ENCODE data around the gene TPX2. TPM values are rescaled to one million over a fixed set of nuclear protein-coding genes. Genes with fewer than 3 reads are reported as not detected.

Gene TPX2
- polyA plus RNA-seq, 1 donor, result 71.2 TPM

GRCh38 chr20:31760519-31761240, 21.6 kb downstream of the TPX2 start:
- no peak for DNase-seq

DNA sequence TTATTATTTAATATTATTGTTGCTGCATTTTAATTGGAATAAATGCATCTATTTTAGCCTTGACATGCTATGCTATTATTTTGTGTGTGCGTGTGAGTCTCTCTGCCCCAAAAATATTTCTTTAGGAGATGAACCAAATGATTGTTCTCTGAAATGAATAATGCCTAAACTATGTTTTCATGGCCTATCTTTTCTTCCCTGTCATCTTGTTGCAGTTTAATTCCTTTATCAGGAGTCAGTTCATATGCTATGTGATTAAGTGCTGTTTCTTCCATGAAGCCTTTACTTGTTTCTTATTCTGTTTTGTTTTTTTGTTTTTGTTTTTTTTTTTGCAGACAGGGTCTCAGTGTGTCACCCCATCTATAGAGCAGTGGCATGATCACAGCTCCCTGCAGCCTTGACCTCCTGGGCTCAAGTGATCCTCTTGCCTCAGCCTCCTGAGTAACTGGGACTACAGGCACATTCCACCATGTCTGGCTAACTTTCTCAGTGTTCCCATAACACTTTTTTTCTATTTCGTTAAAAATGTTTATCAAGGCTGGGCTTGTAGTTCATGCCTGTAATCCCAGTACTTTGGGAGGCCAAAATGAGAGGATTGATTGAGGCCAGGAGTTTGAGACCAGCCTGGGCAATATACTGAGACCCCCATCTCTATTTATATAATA, 25.7 kb downstream of the TPX2 start:
- no peak for DNase-seq

GRCh38 chr20:31767805-31768204, 28.7 kb downstream of the TPX2 start:
- DNase-seq, result no peak

GRCh38 chr20:31769681-31770080, 30.6 kb downstream of the TPX2 start:
- no peak for DNase-seq

- DNase-seq, result no peak
Observed at GRCh38 chr20:31770243-31770642, 31.2 kb downstream of the TPX2 start.

GRCh38 chr20:31774408-31774807, 35.3 kb downstream of the TPX2 start:
- DNase-seq, result no peak

DNA sequence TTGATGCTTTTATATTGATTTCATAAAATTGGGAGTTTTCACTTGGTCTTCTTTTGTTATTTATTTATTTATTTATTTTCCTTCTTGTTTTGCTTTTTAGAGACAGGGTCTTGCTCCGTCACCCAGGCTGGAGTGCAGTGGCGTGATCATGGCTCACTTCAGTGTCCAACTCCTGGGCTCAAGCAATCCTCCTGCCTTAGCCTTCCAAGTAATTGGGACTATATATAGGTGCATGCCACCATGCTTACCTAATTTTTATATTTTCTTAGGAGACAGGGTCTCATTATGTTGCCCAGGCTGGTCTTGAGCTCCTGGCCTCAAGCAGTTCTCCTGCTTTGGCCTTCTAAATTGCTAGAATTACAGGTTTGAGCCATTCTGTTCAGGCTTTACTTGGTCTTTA, 41.7 kb downstream of the TPX2 start:
- DNase-seq, result no peak

DNA sequence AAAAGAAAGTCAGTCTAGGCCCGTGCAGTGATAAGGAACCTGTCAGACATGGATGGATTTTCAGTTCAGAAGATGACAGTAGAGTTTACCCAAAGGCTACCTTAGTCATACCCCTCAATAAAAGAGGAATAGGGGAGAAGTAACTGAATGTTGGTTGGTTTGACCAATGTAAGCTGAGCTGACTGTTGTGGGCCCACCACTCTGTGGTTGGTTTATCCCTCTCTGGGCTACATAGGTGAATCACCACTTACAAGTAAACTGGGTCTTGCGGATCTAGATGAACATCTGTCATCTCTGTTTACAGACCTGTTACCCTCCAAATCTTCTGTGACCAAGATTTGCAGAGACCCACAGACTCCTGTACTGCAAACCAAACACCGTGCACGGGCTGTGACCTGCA, 42.9 kb downstream of the TPX2 start:
- DNase-seq, result no peak

GRCh38 chr20:31784354-31785044, 45.4 kb downstream of the TPX2 start:
- no peak for DNase-seq

- DNase-seq, result no peak
Observed at GRCh38 chr20:31785089-31785488, 46.0 kb downstream of the TPX2 start.

DNA sequence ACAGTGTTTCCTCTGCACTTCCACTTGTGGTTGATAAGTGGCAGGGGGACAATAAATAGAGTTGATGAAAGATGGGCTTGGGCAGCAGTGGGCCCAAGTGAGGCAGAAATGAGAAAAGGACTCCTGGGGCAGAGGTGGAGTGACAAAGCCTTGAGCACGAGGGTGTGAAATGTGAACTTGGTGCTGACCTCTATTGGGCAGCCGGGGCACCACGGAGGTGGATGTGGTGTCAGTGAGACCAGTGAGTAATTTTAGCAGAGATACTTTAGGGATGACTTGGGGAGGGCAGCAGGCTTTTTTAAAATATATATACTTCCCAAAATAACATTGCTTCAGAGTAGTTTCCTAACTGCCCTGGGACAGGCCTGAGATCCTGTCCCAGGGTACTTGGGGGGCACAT, 49.5 kb downstream of the TPX2 start:
- DNase-seq, result no peak

DNA sequence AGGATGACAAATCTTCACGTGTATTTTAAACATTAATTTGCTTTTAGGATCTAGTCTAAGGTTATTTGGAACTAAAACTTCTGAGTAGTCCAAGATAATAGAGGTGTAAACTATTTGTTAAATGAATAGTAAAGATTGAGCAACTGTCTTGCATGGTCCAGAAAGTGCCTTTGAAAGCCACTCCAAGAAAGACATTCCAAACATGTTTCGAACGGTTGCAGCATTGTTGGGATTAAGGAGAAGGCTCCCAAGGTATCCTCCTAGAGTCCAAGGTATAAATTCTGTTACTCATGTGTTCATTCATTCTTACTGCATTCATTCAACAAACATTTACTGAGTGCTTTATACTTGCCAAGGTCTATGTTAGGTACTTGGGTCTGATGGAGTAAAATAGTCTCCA, 51.3 kb downstream of the TPX2 start:
- no peak for DNase-seq

- no peak for DNase-seq
Observed at GRCh38 chr20:31797364-31797763, 58.3 kb downstream of the TPX2 start.

DNA sequence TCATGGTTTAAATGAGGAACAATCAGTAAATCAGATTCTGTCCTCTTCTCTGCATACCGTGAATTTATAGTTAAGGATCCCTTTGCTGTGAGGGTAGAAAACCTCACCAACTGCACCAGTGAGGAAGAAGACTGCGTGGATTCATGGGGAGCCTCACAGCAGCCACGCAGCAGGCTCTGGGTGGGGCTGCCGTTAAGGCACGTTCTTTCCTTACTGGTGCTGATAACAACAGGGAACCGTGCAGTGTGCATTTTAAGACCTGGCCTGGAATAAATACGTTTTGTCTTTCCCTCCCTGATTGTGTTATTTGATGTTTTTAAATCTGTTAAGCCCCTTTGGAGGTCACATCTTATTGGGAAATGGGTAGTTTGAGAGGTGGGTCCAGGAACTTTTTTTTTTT, 62.4 kb downstream of the TPX2 start:
- DNase-seq, result no peak

DNA sequence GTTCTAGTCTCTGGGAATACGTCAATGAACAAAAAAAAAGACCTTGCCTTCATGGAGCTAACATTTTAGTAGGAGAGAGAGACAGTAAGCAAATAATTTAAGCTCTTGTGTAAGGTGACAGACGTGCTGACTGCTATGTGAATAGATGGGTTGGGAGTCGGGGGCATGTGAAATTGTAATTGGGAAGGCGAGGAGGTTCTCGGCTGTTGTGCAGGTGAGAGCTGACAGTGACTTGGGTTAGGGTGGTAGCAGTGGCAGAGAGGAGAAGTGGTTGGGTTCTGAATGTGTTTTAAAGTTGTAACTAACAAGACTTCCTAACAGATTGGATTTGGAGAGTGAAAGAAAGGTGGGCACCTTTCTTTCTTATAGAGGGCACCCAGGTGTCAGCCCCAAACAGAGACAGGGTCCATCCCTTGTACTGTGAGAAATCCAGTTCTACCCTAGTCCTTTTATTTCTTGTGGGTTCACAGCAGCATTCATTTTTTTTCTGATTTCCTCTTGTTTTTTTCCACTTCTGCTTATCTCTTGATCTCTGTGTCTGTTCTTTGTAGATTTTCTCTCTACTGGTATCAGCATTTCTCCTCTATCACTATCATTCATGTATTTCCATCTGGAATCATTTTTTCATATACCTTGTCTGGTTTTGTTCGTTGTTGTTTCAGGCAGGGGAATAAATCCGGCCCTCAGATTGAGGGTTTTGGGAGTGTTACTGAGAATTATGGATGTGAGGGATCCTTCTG, 64.6 kb downstream of the TPX2 start:
- no peak for DNase-seq

- no peak for DNase-seq
Observed at GRCh38 chr20:31806564-31807355, 67.7 kb downstream of the TPX2 start.

- DNase-seq, result no peak
Observed at GRCh38 chr20:31808481-31808880, 69.4 kb downstream of the TPX2 start.

DNA sequence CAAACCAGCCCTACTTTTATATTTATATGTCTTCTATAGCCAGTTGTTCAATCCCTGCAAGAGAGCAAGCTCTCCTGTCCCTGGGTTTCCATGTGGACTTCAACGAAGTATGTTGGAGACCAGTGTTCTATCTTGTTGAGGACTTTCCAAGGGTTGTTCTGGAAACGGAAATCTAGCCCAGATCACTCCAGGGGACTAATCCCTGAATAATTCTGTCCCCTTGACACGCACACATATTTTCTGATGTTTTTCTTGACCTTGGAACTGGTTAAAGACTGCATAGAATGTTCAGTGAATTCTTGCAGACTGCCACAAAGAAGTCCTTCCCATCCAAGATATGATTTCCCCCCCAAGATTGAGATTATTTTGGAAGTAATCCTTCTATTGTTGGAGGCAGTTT, 70.6 kb downstream of the TPX2 start:
- DNase-seq, result no peak

- no peak for DNase-seq
Observed at GRCh38 chr20:31811198-31811597, 72.1 kb downstream of the TPX2 start.

DNA sequence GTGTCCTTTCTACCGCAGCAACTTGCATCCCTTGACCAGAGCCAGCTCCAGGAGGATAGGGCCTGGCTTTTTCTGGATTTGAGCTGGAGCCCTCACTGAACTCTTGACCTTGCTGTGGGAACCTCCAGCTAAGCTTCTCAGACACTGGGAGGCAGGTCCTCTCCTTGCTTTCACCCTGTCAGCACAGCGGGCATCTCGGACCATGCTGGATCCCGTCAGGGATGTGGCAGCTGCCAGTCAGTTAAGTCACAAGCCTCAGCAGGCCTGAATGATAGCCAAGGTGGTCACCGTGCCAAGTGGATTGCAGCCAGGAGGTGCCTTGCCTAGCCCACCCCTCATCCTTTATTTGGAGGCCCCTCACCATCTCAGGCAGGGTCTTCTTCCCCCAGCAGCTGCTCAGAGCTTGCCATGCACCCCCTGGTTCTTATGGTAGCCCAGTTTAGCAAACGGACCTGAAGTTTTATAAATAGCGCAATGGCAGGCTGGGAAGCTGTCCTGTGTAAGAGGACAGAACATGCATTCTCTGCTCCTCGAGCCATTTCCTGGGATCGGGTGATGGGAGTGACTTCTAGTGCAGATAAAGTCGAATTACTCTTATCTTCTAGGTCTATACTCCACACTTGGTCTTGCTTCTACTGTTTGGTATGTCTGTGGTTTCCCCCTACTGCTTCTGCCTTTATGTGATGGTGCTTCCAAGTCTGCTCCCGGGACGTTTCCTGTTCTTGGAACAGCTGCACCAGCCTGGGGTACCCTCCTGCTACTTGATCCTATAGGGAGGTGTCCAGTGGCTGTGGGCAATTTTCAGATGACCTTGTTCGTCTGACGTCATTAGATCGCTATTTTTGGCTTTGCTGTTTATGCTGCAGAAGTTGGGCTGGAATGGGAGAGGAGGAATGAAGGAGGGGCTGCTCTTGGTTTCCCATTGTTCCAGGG, 73.0 kb downstream of the TPX2 start:
- DNase-seq, result peak; percentile 50

- no peak for DNase-seq
Observed at GRCh38 chr20:31813611-31814010, 74.5 kb downstream of the TPX2 start.
